OCI-LY7 (cell line): ENCODE results near the gene POLQ. TPM values are rescaled to one million over a fixed set of nuclear protein-coding genes. Genes with fewer than 3 reads are reported as not detected.

ENCODE experiments used
- BruUV-seq: library from RNA; stranded (reverse); fragments of 400-500 nt; replicated peaks from 2 replicates; lab custom pipeline; 2021; lab: Mats Ljungman, UMichigan
- CTCF ChIA-PET: fragments of 300-600 bp; sonication (Branson Sonifier 250); formaldehyde crosslinking; loops from one replicate; lab custom pipeline; 2022; ENCODE audit warnings: antibody characterized with exemption; ENCODE audit not compliant: unreplicated experiment; lab: Charles Lee
- POLR2A ChIA-PET: fragments of 300-600 bp; sonication (Branson Sonifier 250); formaldehyde crosslinking; loops from one replicate; lab custom pipeline; 2022; ENCODE audit warnings: antibody characterized with exemption; lab: Charles Lee
- DNase-seq: peaks from one replicate; pipeline ENCODE4 v3.0.0-alpha.2; 2015; ENCODE audit warnings: low spot score
- H2AFZ ChIP-seq: fragments of 200-600 bp; sonication (generic), shearing (Covaris generic); 2 replicates; pipeline ENCODE4 v1.6.1; 2014; ENCODE audit warnings: mild to moderate bottlenecking, antibody characterized with exemption, low read length, moderate library complexity
- H3K27ac ChIP-seq: fragments of 200-600 bp; sonication (generic); 2 replicates; pipeline ENCODE4 v1.5.1; 2014; ENCODE audit warnings: mixed run types, low read depth, mild to moderate bottlenecking, moderate library complexity, low read length, inconsistent platforms; ENCODE audit not compliant: poor library complexity, severe bottlenecking
- H3K36me3 ChIP-seq: fragments of 200-600 bp; sonication (generic); 2 replicates; pipeline ENCODE4 v1.6.1; 2014; ENCODE audit warnings: mild to moderate bottlenecking, antibody characterized with exemption, low read length, moderate library complexity, mixed read lengths; ENCODE audit not compliant: insufficient read depth
- H3K4me1 ChIP-seq: fragments of 200-600 bp; sonication (generic); 2 replicates; pipeline ENCODE4 v1.5.1; 2014; ENCODE audit warnings: mild to moderate bottlenecking, low read length; ENCODE audit not compliant: insufficient read depth, poor library complexity, severe bottlenecking
- H3K4me2 ChIP-seq: fragments of 200-600 bp; sonication (generic); 2 replicates; pipeline ENCODE4 v1.6.1; 2014; ENCODE audit warnings: mild to moderate bottlenecking, low read length
- H3K4me3 ChIP-seq: fragments of 200-600 bp; sonication (generic); 2 replicates; pipeline ENCODE4 v1.5.1; 2014; ENCODE audit warnings: mild to moderate bottlenecking, low read depth, low read length; ENCODE audit not compliant: poor library complexity, severe bottlenecking
- H3K79me2 ChIP-seq: fragments of 200-600 bp; sonication (generic); 2 replicates; pipeline ENCODE4 v1.6.1; 2016; ENCODE audit warnings: low read depth, mild to moderate bottlenecking, low read length, moderate library complexity, mixed read lengths; ENCODE audit not compliant: insufficient read depth
- H3K9me2 ChIP-seq: fragments of 200-600 bp; sonication (generic); 2 replicates; pipeline ENCODE4 v1.6.1; 2016; ENCODE audit warnings: mild to moderate bottlenecking, low read length, mixed read lengths; ENCODE audit not compliant: insufficient read depth
- H3K9me3 ChIP-seq: fragments of 200-600 bp; sonication (generic); 2 replicates; pipeline ENCODE4 v1.6.1; 2014; ENCODE audit warnings: mild to moderate bottlenecking, mixed run types, low read length, mixed read lengths
- H4K20me1 ChIP-seq: fragments of 200-600 bp; sonication (generic); 2 replicates; pipeline ENCODE4 v1.6.1; 2014; ENCODE audit warnings: mild to moderate bottlenecking, antibody characterized with exemption, low read length, moderate library complexity, mixed read lengths; ENCODE audit not compliant: insufficient read depth
- CTCF ChIP-seq: fragments of 200-600 bp; sonication (generic); conservative IDR thresholded peaks from 2 replicates; pipeline ENCODE4 v1.5.1; 2014; ENCODE audit warnings: mild to moderate bottlenecking, antibody characterized with exemption, low read length, moderate library complexity, mixed read lengths
- EZH2phosphoT487 ChIP-seq: fragments of 200-600 bp; sonication (generic); IDR thresholded peaks from 2 replicates; pipeline ENCODE4 v1.6.1; 2018; ENCODE audit warnings: low read depth, borderline replicate concordance, mild to moderate bottlenecking, mixed run types, antibody characterized with exemption, low read length, moderate library complexity, mixed read lengths
- intact Hi-C: fragments of 100-400 bp; cut with micrococcal nuclease; formaldehyde crosslinking; loops from one replicate; pipeline ENCODE4 v1.10.0; 2022; ENCODE audit not compliant: unreplicated experiment
- total RNA-seq, 2 experiments: library from RNA; depleted of rRNA in 1 of 2; stranded (reverse); fragments of >200 nt in 1 of 2; shearing (Covaris generic) in 1 of 2; gene quantifications; 2 replicates each; pipeline ENCODE4 v1.2.3, GENCODE V29; 2014 to 2022

POLQ gene
- total RNA-seq, 2 experiments from 2014 or later = 50.9 to 61.1 TPM

GRCh38 chr3:121483290-121483689, 62.5 kb downstream of the POLQ start:
- DNase-seq = no peak
- Histone ChIP-seq H3K9me3 (no peaks in the 10 kb centered on the region), H3K4me3 (no peak overlapping the region), H3K9me2 (no peaks in the 10 kb centered on the region), H3K4me2 (no peak overlapping the region), H3K27ac (no peak overlapping the region), H3K79me2 (no peaks in the 10 kb centered on the region), H3K36me3 (peaks cover 86% of the 10 kb centered on the region), H4K20me1 (no peaks in the 10 kb centered on the region), H2AFZ (no peak overlapping the region), H3K4me1 (no peaks in the 10 kb centered on the region)
- POLR2A ChIA-PET = interaction anchor here (0.7 to 1.9 kb wide), 4 partner anchors 9 to 596 kb away, joined by 3 to 6 read pairs (median 4); no protein-coding TSS in a partner anchor
- no TSS peak for BruUV-seq
- CTCF ChIA-PET = no interaction called here
- TF ChIP-seq CTCF = no peak
- intact Hi-C loops = no loop called here

- no peaks in the 10 kb centered on the region for H3K79me2 ChIP-seq
- H3K27ac ChIP-seq = no peak overlapping the region
- no peaks in the 10 kb centered on the region for H3K9me3 ChIP-seq
- intact Hi-C loops = no loop called here
- H3K36me3 ChIP-seq = peaks cover 86% of the 10 kb centered on the region
- DNase-seq = no peak
- no peak for TF ChIP-seq EZH2phosphoT487
- ChIA-PET POLR2A (interaction anchor here (1.5 to 1.6 kb wide), 2 partner anchors 9 to 13 kb away, joined by 5 to 6 read pairs; no protein-coding TSS in a partner anchor), CTCF (no interaction called here)
- no peaks in the 10 kb centered on the region for H3K9me2 ChIP-seq
- no peak overlapping the region for H3K4me3 ChIP-seq
- no peaks in the 10 kb centered on the region for H3K4me1 ChIP-seq
- H2AFZ ChIP-seq = no peak overlapping the region
- BruUV-seq = TSS peak; percentile 24
- no peak overlapping the region for H3K4me2 ChIP-seq
- H4K20me1 ChIP-seq = no peaks in the 10 kb centered on the region
Measured at GRCh38 chr3:121482660-121483059, 63.1 kb downstream of the POLQ start.

- Histone ChIP-seq H3K4me1 (no peaks in the 10 kb centered on the region), H3K27ac (no peak overlapping the region), H3K4me2 (no peak overlapping the region), H3K79me2 (no peaks in the 10 kb centered on the region), H2AFZ (no peak overlapping the region), H4K20me1 (no peaks in the 10 kb centered on the region), H3K4me3 (no peak overlapping the region), H3K9me3 (no peaks in the 10 kb centered on the region), H3K36me3 (peaks cover 91% of the 10 kb centered on the region), H3K9me2 (no peaks in the 10 kb centered on the region)
- BruUV-seq = no TSS peak
- DNase-seq = no peak
- CTCF ChIA-PET = no interaction called here
- intact Hi-C loops = no loop called here
- POLR2A ChIA-PET = interaction anchor here (0.5 to 1.4 kb wide), 5 partner anchors 12 to 44 kb away, joined by 3 to 6 read pairs (median 3); no protein-coding TSS in a partner anchor
- TF ChIP-seq EZH2phosphoT487 (no peak), CTCF (no peak)
Measured at GRCh38 chr3:121481106-121481880, 64.5 kb downstream of the POLQ start.
